GM13977 (cell line): ENCODE results near the gene MYO15B.
"Not testable (repeated sequence)": the region's sequence is repeated elsewhere in the genome, so short reads cannot be mapped to it uniquely, and the experiment has no call there.

Experiments used
- DNase-seq: peaks from one replicate; pipeline ENCODE4 v3.0.0; 2012; ENCODE audit warnings: low spot score
- CTCF ChIP-seq: IDR thresholded peaks from 2 replicates; pipeline ENCODE4 v1.5.1; 2012; ENCODE audit warnings: mild to moderate bottlenecking, control low read depth; ENCODE audit not compliant: insufficient read depth; ENCODE audit errors: extremely low read depth, missing control alignments
- in situ Hi-C: fragments of 300-500 bp; cut with MboI; formaldehyde crosslinking; loops from one replicate; pipeline ENCODE4 v1.12.0; 2022; ENCODE audit warnings: low sequenced_read_pairs, low pct_unique_long_range_greater_than_20kb, mixed read lengths, inconsistent platforms; ENCODE audit not compliant: unreplicated experiment

The MYO15B gene

DNA sequence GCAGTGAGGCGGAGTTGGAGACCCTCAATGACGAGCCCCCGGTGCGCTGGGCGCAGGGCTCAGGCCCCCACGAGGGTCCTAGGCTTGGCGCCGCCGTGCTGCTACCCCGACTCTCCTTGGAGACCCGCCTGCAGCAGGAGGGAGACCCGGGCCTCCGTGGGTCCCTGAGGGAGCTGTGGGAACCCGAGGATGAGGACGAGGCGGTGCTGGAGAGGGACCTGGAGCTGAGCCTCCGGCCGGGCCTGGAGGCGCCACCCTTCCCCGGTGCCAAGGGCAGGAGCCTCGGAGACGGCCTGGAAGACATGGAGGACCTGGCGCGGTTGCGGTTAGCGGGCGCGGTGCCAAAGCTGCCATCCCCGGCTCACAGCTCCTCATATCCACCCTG lies 2.3 kb downstream of the MYO15B start:
- no peak for TF ChIP-seq CTCF
- DNase-seq: no peak

DNA sequence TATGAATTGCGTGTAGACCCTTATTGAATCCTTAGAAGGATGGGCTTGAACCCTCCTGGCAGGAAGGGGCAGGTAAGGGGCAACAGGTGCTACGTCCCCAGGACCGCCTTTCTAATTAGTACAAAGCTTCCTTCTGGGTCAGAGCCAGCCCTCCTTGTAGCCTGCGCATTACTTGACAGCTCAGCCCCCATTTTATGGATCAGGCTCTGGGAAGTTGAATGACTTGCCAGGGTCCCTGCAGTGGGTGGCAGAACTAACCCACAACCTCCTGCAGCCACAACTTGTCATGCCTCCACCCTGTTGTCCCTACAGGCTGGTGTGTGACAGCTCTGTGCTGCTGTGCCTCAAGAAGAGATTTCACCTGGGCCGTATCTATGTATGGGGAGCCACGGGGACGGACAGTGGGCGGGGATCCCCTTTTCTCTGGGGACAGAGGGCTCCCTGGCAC lies 2.7 kb downstream of the MYO15B start:
- DNase-seq: no peak

More for the DNA sequence above, 2.3 kb downstream of the MYO15B start:
- in situ Hi-C loops: no loop called here

GRCh38 chr17:75590849-75591721 lies 3.5 kb downstream of the MYO15B start:
- in situ Hi-C loops: no loop called here
- no peak for DNase-seq
- TF ChIP-seq CTCF: no peak

More for the DNA sequence above, 2.7 kb downstream of the MYO15B start:
- in situ Hi-C loops: no loop called here
- no peak for TF ChIP-seq CTCF

- in situ Hi-C loops: no loop called here
- TF ChIP-seq CTCF: no peak
- no peak for DNase-seq
Observed at GRCh38 chr17:75591722-75592302, 4.2 kb downstream of the MYO15B start.

- no peak for DNase-seq
- no peak for TF ChIP-seq CTCF
- in situ Hi-C loops: no loop called here
Observed at GRCh38 chr17:75592348-75593020, 4.9 kb downstream of the MYO15B start.

GRCh38 chr17:75593430-75593829 lies 5.8 kb downstream of the MYO15B start:
- DNase-seq, in situ Hi-C loops: not testable (repeated sequence)
